HTR-8/SVneo (cell line): ENCODE results near the gene ADGRV1.

ENCODE experiments used
- DNase-seq: peaks from one replicate; pipeline ENCODE4 v3.0.0; 2011; ENCODE audit warnings: low spot score, mixed read lengths; ENCODE audit not compliant: insufficient read length
- FAIRE-seq: peaks from 2 replicates; lab custom pipeline; 2011; peaks lifted over from hg19 to GRCh38; lab: Jason Lieb, UNC

The ADGRV1 gene

DNA sequence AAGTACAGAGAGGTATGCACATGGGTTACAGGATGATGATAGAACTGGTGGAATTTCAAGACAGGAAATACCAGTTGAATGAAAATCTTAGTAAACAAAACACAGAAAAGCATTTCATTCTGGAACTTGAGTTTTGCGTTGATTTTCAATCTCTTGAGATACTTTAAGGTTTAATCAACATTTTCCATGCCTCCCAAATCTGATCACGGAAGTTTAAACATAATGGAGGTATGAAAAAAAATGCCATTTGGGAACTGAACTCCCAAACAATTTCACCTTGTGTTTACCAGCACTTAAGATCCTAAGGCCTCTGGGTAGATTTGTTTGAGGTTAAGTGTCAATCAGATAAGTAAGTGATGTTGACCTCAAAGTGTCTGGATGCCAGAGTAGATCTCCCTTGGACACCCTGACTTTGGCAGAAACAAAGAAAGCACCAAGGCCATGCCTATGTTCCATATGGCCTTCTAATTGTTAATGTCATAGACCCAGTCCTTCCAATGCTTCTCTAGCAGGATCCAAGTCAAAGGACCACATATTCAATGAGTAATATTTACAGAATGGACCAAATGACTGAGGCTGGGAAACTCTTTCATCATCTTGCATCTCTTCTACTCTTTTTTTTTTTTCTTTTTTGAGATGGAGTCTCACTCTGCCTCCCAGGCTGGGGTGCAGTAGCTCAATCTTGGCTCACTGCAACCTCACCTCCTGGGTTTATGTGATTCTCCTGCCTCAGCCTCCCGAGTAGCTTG lies 607.6 kb downstream of the ADGRV1 start:
- no peak for DNase-seq
- FAIRE-seq: no peak

DNA sequence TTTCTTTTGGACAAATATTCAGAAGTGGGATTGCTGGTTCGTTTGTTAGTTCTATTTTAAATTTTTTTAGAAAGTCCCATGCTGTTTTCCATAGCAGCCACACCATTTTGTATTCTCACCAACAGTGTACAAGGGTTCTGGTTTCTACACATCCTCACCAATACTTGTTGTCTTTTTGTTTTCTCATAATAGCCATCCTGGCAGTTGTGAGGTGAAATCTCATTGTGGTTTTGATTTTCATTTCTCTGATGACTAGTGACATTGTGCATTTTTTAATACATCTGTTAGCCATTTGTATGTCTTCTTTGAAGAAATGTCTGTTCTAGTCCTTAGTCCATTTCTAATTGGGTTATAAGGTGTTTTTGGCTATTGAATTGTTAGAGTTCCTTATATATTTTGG lies 610.3 kb downstream of the ADGRV1 start:
- FAIRE-seq (no peak), DNase-seq (no peak)

GRCh38 chr5:91170266-91170665 lies 611.7 kb downstream of the ADGRV1 start:
- FAIRE-seq (no peak), DNase-seq (no peak)

GRCh38 chr5:91171322-91171721 lies 612.7 kb downstream of the ADGRV1 start:
- DNase-seq (no peak), FAIRE-seq (no peak)

DNA sequence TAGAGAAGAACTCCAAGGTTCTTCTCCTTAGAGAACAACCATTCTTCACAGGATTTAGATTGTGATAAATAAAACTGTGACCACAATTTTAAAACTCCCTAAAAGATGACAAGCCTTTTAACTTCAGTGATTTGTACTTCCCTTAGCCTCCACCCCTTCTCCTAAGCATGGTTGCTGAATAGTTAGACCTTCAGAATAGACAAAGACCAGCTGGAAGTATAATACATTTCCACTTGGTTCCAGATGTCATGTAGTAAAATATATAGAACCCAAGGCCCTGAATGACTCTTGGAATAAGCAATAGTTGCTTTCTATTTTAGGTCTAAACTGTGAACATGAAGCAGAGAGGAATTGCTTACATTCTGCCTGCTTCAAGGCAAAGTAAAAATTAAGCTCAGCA lies 615.8 kb downstream of the ADGRV1 start:
- no peak for DNase-seq
- no peak for FAIRE-seq

DNA sequence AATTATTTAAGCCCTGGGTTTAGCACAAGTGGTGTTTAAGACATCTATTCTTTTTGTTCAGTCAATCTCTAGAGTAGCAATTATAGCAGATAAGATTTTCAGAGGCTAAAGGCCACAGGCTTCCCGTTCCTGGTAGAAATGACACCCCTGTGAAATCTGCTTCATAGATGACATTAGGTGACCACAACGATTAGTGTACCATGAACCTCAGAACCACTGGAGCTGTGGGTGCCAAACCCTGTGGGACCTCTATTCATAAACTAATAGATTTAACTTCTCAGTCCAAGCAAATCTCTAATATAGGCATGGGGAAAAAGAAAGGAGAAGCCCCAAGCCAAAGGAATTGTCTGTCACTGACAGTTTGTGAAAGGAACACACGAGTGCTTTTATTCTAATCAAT lies 617.1 kb downstream of the ADGRV1 start:
- no peak for FAIRE-seq
- DNase-seq: no peak

- FAIRE-seq: no peak
- no peak for DNase-seq
These were observed 617.9 kb downstream of the ADGRV1 start for GRCh38 chr5:91176288-91177016.

DNA sequence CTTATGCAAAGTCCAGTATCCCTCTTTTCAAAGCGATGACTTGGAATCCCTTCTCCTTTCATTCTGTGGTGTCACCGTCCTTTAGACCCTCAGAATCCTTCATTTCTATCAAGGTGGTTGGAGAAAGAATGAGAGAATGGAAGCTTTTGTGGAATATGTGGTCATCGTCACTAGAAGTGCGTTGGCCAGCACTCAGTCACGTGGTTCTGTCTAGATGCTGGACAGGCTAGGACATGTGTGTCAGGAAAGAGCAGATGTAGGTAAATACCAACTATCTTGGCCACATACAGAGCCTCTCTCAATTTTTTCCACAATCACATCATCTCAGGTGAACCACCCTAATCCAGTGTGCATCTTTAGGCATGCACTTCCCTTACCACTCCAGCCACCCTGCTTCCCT lies 618.5 kb downstream of the ADGRV1 start:
- no peak for FAIRE-seq

DNA sequence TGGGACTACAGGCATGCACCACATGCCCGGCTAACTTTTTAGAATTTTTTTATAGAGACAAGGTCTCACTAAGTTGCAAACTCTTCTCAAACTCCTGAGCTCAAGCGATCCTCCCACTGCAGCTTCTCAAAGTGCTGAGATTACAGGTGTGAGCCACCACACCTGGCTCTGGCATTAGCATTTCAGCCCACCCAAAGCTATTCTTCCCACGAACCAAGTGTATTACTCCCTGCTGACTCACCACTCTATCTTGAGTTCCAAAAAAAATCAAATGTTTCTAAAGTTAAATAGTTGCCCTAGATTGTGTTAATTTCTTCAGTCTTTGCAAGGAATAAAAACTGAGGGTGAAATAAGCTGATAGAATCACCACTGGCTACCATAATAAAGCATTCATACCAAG lies 619.0 kb downstream of the ADGRV1 start:
- DNase-seq: no peak
- FAIRE-seq: no peak

More for the DNA sequence above, 618.5 kb downstream of the ADGRV1 start:
- DNase-seq: no peak

DNA sequence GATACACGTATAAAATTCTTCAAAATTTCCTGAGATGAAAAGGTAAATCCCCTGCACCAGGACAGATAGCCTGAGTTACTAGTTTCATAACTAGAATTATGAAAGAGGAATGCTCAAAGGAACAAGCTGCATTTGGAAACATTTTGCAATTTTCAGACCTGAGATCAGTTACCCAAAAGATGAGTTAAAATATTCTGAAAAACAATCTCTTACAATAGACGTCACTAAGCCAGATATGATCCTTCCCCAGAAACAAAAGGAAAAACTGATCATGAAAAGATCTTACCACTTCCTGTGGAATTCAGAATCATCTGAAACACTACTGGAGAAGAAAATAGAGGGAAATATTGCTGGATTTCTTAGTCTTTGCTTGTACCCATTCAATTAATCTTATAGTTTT lies 619.9 kb downstream of the ADGRV1 start:
- DNase-seq (no peak), FAIRE-seq (no peak)

- no peak for FAIRE-seq
These were observed 620.4 kb downstream of the ADGRV1 start for GRCh38 chr5:91179018-91179417.

DNA sequence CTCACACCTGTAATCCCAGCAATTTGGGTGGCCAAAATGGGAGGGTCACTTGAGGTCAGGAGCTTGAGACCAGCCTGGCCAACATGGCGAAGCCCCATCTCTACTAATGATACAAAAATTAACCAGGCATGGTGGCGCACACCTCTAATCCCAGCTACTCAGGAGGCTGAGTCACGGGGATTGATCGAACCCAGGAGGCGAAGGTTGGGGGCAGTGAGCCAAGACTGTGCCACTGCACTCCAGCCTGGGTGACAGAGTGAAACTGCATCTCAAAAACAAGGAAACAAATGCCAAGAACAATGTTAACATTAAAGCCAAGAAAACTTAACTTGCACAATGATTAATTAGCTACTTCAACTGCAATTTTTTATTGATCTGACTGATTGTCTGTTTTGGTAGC lies 621.9 kb downstream of the ADGRV1 start:
- no peak for FAIRE-seq
- no peak for DNase-seq

More at GRCh38 chr5:91179018-91179417, 620.4 kb downstream of the ADGRV1 start:
- DNase-seq: no peak

- DNase-seq: no peak
- FAIRE-seq: no peak
These were observed 624.2 kb downstream of the ADGRV1 start for GRCh38 chr5:91182763-91183162.

GRCh38 chr5:91183743-91184142 lies 625.1 kb downstream of the ADGRV1 start:
- FAIRE-seq (no peak), DNase-seq (no peak)

- DNase-seq (no peak), FAIRE-seq (no peak)
These were observed 627.5 kb downstream of the ADGRV1 start for GRCh38 chr5:91186101-91186500.

DNA sequence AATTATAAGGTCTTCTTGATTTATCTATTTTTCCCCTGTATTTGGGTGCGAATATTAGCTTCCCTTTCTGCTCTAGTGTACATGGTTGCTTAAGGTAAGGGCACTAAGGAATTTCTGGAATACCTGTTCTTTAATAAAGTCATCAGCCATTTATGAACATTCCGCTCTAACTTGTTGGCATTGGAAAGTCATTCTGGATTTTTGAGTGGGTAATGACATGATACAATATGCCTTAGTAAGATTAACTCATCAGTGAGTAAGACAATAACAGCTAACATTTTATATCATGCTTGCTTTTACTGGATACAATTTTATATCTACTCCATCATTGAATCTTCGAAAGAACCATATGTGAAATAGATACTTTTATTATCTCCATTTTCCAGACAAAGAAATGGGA lies 628.4 kb downstream of the ADGRV1 start:
- DNase-seq: no peak
- FAIRE-seq: no peak

DNA sequence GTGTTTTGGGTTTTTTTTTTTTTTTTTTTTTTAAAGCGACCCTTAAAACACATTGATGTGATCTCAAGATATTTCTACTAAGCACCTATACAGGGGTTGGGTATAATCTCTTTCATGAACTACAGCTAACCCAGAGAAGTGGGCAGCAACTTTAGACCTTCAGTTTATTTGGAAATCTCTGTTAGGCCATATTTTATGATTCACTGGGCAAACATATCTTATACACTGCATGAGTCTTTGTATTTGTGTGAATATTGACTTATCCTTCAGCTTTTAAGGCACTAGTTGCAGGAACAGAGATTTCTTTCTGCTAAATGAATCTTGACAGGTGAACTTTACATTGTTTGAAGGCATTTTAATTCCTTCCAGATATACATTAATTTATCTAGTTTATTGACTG lies 630.2 kb downstream of the ADGRV1 start:
- DNase-seq (no peak), FAIRE-seq (no peak)

- no peak for DNase-seq
These were observed 631.1 kb downstream of the ADGRV1 start for GRCh38 chr5:91189480-91190313.

DNA sequence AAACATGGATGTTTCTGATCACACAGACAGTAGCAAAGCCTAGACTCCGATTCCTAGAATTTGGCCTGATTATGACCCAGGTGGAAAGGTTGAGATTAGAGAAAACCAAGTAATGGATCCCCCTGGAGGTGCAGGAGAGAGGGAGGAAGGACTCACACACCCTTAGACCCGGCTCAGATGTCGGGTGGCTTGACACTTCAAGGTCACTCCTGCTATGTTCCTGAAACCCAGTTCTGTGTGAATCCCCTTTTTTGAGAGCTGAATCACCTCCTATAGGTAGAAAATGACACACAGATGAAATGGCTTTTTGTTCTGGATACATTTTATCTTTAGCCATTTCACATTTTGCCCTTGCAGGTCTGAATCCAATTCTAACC lies 631.7 kb downstream of the ADGRV1 start:
- no peak for DNase-seq
- no peak for FAIRE-seq

More at GRCh38 chr5:91189480-91190313, 631.1 kb downstream of the ADGRV1 start:
- no peak for FAIRE-seq

DNA sequence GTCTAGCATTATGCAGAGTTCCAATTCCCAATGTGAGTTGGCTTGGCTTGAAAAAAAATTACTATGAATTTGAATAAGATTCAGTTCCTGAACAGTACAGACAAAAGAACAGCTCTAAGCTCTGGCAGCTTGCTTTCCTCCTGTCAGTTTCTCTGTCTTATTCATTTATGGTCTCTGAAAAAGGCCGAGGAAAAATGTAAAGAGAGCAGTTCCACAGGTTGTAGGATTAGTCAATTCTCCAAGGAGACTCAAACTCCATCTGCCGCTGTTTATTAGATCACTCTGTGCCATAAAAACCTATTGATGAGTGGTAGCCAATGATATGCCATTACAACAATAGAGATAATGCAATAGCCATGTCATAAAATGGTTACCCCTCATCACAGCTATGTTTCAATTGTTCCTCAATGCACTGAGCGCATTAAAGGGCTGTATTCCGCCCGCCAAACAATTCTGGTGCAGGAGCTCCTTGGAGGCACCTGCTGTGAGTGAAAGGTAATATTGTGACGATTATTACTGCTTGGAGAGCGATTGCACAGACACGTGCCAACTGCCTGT lies 636.3 kb downstream of the ADGRV1 start:
- FAIRE-seq: no peak
- no peak for DNase-seq

DNA sequence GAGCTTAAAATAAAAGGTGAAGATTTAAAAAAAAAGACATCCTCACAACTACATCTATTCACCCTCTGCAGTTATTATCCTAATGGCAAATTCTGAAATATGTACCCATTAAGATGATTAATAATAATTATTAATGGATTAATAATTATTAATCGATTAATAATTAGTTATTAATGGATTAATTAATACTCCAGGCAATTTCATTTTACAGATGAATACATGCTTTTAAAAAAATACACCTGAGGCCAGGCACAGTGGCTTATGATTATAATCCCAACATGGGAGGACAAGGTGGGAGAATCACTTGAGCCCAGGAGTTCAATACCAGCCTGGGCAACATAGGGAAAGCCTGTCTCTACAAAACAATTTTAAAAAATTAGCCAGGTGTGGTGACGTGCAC lies 642.1 kb downstream of the ADGRV1 start:
- FAIRE-seq: no peak
- DNase-seq: no peak
